ENCODE results near the gene DAAM2.

GRCh38 chr6:39941138-39941537 lies 149.0 kb downstream of the DAAM2 start:
- TF ChIP-seq POLR2A (IDR thresholded peaks at IDR 0.05) (no peak), CTCF (IDR thresholded peaks at IDR 0.05) (no peak)

Data from body of pancreas (tissue), 4 donors.